K562 (cell line): ENCODE data around the gene WTAP. TPM values are rescaled to one million over a fixed set of nuclear protein-coding genes. Genes with fewer than 3 reads are reported as not detected.

ENCODE experiments used
- C11orf30 ChIP-seq: fragments of 450-650 bp; IDR thresholded peaks from 2 replicates; pipeline ENCODE4 v1.6.1; 2016; ENCODE audit warnings: low read depth, mild to moderate bottlenecking
- CHD4 ChIP-seq: fragments of 200-600 bp; sonication (generic); IDR thresholded peaks from 3 replicates; pipeline ENCODE4 v1.6.1; 2012; ENCODE audit warnings: low read depth, mild to moderate bottlenecking, mixed read lengths, low read length, inconsistent platforms; ENCODE audit not compliant: insufficient read depth, insufficient replicate concordance, poor library complexity, severe bottlenecking
- FOS ChIP-seq: IDR thresholded peaks from 3 replicates; pipeline ENCODE4 v1.6.1; 2011; ENCODE audit not compliant: insufficient read length; ENCODE audit errors: extremely low read depth
- ID3 ChIP-seq, 2 experiments: fragments of 250-450 bp in 1 of 2; fragments of 450-650 bp in 1 of 2; sonication (Bioruptor Pico) in 1 of 2; IDR thresholded peaks; 2 replicates each; pipeline versions ENCODE4 v1.6.1 to v1.8.0; 2016 to 2021; ENCODE audit warnings: mild to moderate bottlenecking in 2 of 2, moderate library complexity in 2 of 2, missing compliant biosample characterization in 1 of 2, missing genetic modification characterization in 1 of 2
- MAX ChIP-seq: sonication (generic); formaldehyde crosslinking; IDR thresholded peaks from 2 replicates; pipeline ENCODE4 v1.9.0; 2022; ENCODE audit warnings: mild to moderate bottlenecking, missing genetic modification reagents
- REST ChIP-seq, 2 experiments: fragments of 450-650 bp; formaldehyde crosslinking in 1 of 2; IDR thresholded peaks; 2 replicates each; pipeline versions ENCODE4 v1.4.0 to v1.6.1; 2014 to 2020; ENCODE audit warnings: mild to moderate bottlenecking in 2 of 2, borderline replicate concordance in 1 of 2, low read depth in 1 of 2
- ZNF609 ChIP-seq: sonication (generic); formaldehyde crosslinking; IDR thresholded peaks from 2 replicates; pipeline ENCODE4 v1.8.1; 2023; ENCODE audit warnings: missing genetic modification reagents, mild to moderate bottlenecking, borderline replicate concordance
- ZNF639 ChIP-seq, 2 experiments: fragments of 200-800 bp in 1 of 2; sonication (Bioruptor generic) in 1 of 2; sonication (generic) in 1 of 2; formaldehyde crosslinking in 1 of 2; IDR thresholded peaks in 1 of 2; conservative IDR thresholded peaks in 1 of 2; 2 replicates each; pipeline versions ENCODE4 v1.5.0 to v1.6.1; 2016 to 2020; ENCODE audit warnings: missing compliant biosample characterization in 1 of 2, missing genetic modification characterization in 1 of 2, missing genetic modification reagents in 1 of 2
- polyA plus RNA-seq, 8 experiments: library from polyadenylated mRNA; depleted of rRNA in 4 of 8; stranded (reverse) in 5 of 8; unstranded in 3 of 8; fragments of >200 nt; fragmentation: Nextera tagmentation in 2 of 8; fragmentation: Illumina TruSeq in 1 of 8; extraction: Ambion mirVana in 2 of 8; extraction: Trizol in 1 of 8; gene quantifications; 2 replicates each; pipeline versions ENCODE4 v1.2.1 to v1.2.3, GENCODE V29; 2011 to 2014; ENCODE audit warnings: inconsistent platforms in 1 of 8, missing spikeins in 1 of 8
- total RNA-seq, 7 experiments: library from RNA; depleted of rRNA in 6 of 7; stranded (reverse); fragments of >200 nt in 6 of 7; fragmentation: Illumina TruSeq in 2 of 7; extraction: Trizol in 2 of 7; gene quantifications; 2 replicates each; pipeline versions ENCODE4 v1.2.1 to v1.2.3, GENCODE V29; 2011 to 2021; ENCODE audit warnings: low replicate concordance in 1 of 7

WTAP gene
- total and polyA plus RNA-seq, 9 of the 15 experiments (the other 6 are each of a cell fraction or from before 2014, with no cell fraction given) = 52.4 to 156 (median 110) TPM

GRCh38 chr6:159790149-159790955 is 63.0 kb downstream of the WTAP start, which contains the start of gene MRPL18 (continued):
- TF ChIP-seq REST (IDR thresholded peaks at IDR 0.05; ENCODE audit: borderline replicate concordance) = no peak
- TF ChIP-seq REST (CRISPR knock-in tag; IDR thresholded peaks at IDR 0.05; ENCODE audit: low read depth) = peak; percentile 56; the same call in 1 of the 2 replicates
- TF ChIP-seq ZNF609 (CRISPR knock-in tag) = no peak
- TF ChIP-seq CHD4 = no peak
- no peak for TF ChIP-seq ID3 (CRISPR knock-in tag; IDR thresholded peaks at IDR 0.05)
- TF ChIP-seq ID3 (tag; IDR thresholded peaks at IDR 0.05) = peak; percentile 65; the same call in 1 of the 2 replicates
- peak in 1 of 2 experiments; percentile 0; a peak in 1 of 4 replicates for TF ChIP-seq ZNF639 (CRISPR knock-in tag; conservative IDR thresholded peaks at IDR 0.05 in 1 of 2, IDR thresholded peaks at IDR 0.05 in 1 of 2)
- TF ChIP-seq MAX (CRISPR knock-in tag) = peak; percentile 71
- TF ChIP-seq FOS = peak; percentile 96
- peak; percentile 81 for TF ChIP-seq C11orf30
